ENCODE data around the gene HMG20A. TPM values are rescaled to one million over a fixed set of nuclear protein-coding genes. Genes with fewer than 3 reads are reported as not detected.

The HMG20A gene
- total RNA-seq, 1 donor from 2014 or later = 26.4 TPM

- DNase-seq (ENCODE audit: low read depth) = no peak
- no peaks in the 10 kb centered on the region for H3K36me3 ChIP-seq (ENCODE audit: control insufficient read depth, insufficient read depth, low read length)
- no peak for TF ChIP-seq CTCF (IDR thresholded peaks at IDR 0.05; ENCODE audit: insufficient read depth, low read length, poor library complexity, severe bottlenecking)
- no peak overlapping the region for H3K4me3 ChIP-seq (ENCODE audit: low read depth, low read length)
- H3K27me3 ChIP-seq (ENCODE audit: control insufficient read depth, insufficient read depth, low read length) = no peaks in the 10 kb centered on the region
These were observed 75.3 kb downstream of the HMG20A start for GRCh38 chr15:77495838-77496596.

GRCh38 chr15:77496715-77497109 is 76.0 kb downstream of the HMG20A start:
- H3K36me3 ChIP-seq (ENCODE audit: control insufficient read depth, insufficient read depth, low read length) = no peaks in the 10 kb centered on the region
- no peaks in the 10 kb centered on the region for H3K27me3 ChIP-seq (ENCODE audit: control insufficient read depth, insufficient read depth, low read length)
- DNase-seq (ENCODE audit: low read depth) = peak; percentile 70
- H3K4me3 ChIP-seq (ENCODE audit: low read depth, low read length) = no peak overlapping the region
- peak; percentile 96 for TF ChIP-seq CTCF (IDR thresholded peaks at IDR 0.05; ENCODE audit: insufficient read depth, low read length, poor library complexity, severe bottlenecking)

GRCh38 chr15:77497110-77497737 is 76.5 kb downstream of the HMG20A start:
- Histone ChIP-seq H3K36me3 (ENCODE audit: control insufficient read depth, insufficient read depth, low read length) (no peaks in the 10 kb centered on the region), H3K27me3 (ENCODE audit: control insufficient read depth, insufficient read depth, low read length) (no peaks in the 10 kb centered on the region), H3K4me3 (ENCODE audit: low read depth, low read length) (no peak overlapping the region)
- no peak for TF ChIP-seq CTCF (IDR thresholded peaks at IDR 0.05; ENCODE audit: insufficient read depth, low read length, poor library complexity, severe bottlenecking)
- DNase-seq (ENCODE audit: low read depth) = no peak

- H3K27me3 ChIP-seq (ENCODE audit: control insufficient read depth, insufficient read depth, low read length) = no peaks in the 10 kb centered on the region
- no peak overlapping the region for H3K4me3 ChIP-seq (ENCODE audit: low read depth, low read length)
- no peak for TF ChIP-seq CTCF (IDR thresholded peaks at IDR 0.05; ENCODE audit: insufficient read depth, low read length, poor library complexity, severe bottlenecking)
- H3K36me3 ChIP-seq (ENCODE audit: control insufficient read depth, insufficient read depth, low read length) = no peaks in the 10 kb centered on the region
- no peak for DNase-seq (ENCODE audit: low read depth)
These were observed 77.3 kb downstream of the HMG20A start for GRCh38 chr15:77497942-77498361.

- Histone ChIP-seq H3K27me3 (ENCODE audit: control insufficient read depth, insufficient read depth, low read length) (no peaks in the 10 kb centered on the region), H3K36me3 (ENCODE audit: control insufficient read depth, insufficient read depth, low read length) (no peaks in the 10 kb centered on the region), H3K4me3 (ENCODE audit: low read depth, low read length) (no peak overlapping the region)
- no peak for TF ChIP-seq CTCF (IDR thresholded peaks at IDR 0.05; ENCODE audit: insufficient read depth, low read length, poor library complexity, severe bottlenecking)
- DNase-seq (ENCODE audit: low read depth) = no peak
These were observed 78.5 kb downstream of the HMG20A start for GRCh38 chr15:77499087-77499760.

Measured in kidney epithelial cell (primary cell).